Activated effector memory CD4-positive, alpha-beta T cell treated with anti-CD3 and anti-CD28 coated beads, Interleukin-2, amount 50 U/mL, for 16 hours (primary cell): Measurements from ENCODE around the gene DIPK1B.
A peak's percentile ranks its signal among the peaks of the same experiment; 100 is the strongest.
"Not testable (repeated sequence)": the region's sequence is repeated elsewhere in the genome, so short reads cannot be mapped to it uniquely, and the experiment has no call there.

Source experiments
- DNase-seq: peaks from one replicate; pipeline ENCODE4 v3.0.0-alpha.2; 2020

Gene DIPK1B

DNA sequence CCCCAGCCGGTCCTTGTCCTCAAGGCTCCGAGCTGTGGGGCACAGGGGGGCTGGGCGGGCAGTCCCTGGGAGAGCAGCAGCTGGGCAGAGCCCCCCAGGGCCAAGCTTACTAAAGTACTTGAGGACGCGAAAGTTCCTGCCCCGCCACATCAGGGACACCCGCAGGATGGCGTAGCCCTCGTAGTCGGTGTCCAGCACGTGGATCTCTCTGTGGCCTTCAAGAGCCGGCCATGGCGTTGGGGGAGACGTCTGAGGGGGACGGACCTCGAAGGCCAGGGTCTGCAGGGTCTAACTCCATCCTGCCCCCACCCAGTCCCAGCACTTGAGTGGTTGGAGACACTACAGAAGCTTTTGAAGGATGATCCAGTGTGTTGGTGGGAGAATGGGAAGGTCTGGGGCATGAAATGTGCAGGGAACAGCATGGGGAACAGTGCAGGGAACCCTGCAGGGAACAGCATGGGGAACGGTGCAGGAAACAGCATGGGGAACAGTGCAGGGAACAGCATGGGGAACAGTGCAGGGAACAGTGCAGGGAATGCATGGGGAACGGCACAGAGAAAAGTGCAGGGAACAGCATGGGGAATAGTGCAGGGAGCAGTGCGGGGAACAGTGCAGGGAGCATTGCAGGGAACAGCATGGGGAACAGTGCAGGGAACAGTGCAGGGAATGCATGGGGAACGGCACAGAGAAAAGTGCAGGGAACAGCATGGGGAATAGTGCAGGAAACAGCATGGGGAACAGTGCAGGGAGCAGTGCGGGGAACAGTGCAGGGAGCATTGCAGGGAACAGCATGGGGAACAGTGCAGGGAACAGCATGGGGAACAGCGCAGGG lies 43.1 kb downstream of the DIPK1B start:
- DNase-seq = not testable (repeated sequence)

- DNase-seq = no peak
Observed at GRCh38 chr9:136756134-136756438, 43.7 kb downstream of the DIPK1B start.

DNA sequence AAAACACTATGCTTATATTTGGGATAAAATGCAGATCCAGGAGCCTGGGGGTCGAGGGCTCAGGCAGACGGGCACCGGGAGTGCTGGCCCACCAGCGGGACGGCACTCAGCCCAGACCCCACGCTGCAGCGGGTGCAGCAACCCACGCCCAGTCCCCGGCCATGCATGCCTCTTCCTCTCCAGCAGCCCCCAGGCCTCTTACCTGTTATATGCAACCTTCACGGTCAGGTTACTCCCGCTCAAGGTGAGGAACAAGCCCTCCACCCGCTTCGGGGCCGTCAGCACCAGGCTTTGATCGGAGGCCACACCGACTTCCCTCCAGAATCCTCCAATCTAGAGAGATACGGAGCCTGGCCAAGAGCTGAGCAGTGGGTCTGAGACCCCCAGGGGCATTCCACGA lies 44.5 kb downstream of the DIPK1B start:
- DNase-seq = no peak

DNA sequence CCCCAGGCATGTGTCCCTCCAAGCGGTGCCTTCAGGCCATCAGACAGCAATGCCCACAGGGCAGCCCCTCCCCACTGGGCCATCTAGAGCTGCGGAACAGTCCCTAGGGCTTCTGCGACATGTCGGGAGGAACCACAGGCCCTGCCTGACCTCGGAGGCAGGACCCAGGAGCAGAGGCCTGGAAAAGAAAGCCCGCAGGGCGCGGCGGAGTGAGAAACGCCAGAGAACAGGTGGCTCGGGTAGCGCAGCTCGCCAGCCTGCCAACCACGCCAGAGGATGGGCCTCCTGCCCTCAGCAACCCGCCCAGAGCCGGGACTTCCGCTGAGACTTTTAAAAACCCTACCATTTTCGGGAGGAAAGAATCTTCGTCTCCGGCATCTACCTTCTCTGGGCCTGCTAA lies 45.0 kb downstream of the DIPK1B start:
- no peak for DNase-seq

DNA sequence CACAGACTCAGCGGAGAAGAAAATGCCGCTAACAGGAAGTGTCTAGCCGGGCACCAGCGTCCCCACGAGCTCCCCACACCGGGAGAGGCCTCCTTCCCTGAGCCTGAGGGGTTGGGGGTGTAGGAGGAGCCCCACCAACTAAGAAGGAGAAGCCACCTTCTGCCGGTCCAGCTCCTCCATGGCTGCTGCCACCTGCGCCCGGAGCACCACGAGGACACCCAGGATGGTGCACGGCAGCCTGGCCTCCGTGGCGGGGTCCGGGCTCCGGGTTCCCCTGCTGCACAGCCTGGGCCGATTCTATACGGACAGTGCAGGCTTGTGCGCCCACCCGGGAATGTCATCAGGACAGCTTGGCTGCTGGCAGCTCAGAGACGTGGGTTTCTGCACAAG lies 45.4 kb downstream of the DIPK1B start:
- no peak for DNase-seq

- no peak for DNase-seq
Observed at GRCh38 chr9:136759001-136759400, 46.6 kb downstream of the DIPK1B start.

DNA sequence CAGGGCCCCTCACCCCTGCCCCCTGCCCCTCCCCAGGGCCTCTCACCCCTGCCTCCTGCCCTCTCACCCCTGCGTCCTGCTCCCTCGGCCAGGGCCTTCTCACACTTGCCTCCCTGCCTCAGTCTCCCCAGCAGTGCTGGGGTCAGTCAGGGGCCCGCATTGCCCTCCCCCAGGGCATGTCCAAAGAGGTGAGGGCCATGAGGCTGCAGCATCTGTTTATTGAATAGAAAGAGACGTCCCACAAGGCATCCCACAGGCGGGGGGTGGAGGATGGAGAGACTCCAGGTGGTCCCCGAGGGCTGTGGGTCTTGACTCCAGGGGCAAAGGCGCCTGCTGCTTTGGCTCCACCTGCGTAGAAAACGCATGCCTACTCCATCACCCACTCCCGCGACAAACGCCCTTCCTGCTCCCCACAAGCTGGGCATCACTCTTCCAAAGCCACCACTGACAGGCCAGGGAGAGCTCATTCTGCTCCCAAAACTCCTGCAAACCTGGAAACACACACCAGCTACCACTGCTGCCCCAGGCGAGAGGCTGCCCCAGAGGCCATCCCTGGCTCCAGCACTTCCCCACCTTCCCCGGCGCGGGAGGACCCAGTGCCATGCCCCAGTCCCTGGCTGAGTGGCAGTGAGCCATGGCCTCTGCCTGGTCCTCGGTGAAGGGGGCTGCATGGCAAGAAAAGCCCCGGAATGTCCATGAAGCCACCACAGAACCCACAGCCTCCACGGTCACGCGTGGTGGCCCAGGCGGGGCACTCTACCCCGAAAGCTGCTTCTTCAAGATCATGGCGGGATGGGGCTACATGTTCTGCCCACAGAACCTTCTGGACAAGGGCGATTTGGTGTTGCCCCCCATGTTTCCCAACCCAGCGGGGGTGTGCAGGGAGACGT lies 47.3 kb downstream of the DIPK1B start:
- DNase-seq = no peak

DNA sequence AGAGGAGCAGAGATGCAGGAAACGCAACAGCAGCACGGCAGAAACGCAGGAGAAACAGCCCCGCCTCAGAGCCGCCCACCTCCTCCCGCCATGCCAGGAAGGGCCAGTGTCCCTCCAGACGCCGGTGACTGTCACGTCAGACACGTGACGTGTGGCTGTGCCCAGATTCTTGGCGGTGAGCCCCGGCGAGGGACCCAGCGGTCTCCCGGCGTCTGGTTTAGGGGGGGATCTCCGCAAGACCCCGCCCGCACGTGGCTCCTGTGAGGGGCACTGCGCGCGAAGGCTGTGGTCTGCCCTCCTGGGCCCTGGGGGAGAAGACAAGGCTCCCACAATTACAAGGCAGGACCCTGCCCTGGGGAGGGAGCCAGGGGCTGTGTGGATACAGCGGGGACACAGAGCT lies 48.1 kb downstream of the DIPK1B start:
- DNase-seq = no peak

DNA sequence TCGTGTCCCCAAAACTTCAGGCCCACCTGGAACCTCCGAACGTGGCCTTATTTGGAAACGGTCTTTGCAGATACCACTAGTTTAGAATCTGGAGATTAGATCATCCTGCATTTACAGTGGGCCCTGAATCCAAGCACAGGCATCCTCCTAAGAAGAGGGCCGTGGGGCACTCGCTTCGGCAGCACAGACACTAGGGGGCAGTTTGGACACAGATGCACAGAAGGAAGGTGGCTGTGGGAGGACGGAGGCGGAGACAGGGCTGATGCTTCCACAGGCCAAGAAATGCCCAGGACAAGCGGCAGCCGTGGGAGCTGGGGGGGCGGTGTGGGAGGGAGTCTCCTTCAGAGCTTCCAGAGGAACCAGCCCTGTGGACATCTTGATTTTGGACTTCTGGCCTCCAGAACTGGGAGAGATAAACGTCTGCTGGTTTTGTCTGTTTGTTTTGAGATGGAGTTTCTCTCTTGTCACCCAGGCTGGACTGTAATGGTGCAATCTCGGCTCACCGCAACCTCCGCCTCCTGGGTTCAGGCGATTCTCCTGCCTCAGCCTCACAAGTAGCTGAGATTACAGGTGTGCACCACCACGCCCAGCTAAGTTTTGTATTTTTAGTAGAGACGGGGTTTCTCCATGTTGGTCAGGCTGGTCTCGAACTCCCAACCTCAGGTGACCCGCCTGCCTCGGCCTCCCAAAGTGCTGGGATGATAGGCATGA lies 48.6 kb downstream of the DIPK1B start:
- DNase-seq = not testable (repeated sequence)

GRCh38 chr9:136761545-136761981 lies 49.2 kb downstream of the DIPK1B start:
- no peak for DNase-seq

GRCh38 chr9:136762221-136762691 lies 49.9 kb downstream of the DIPK1B start:
- no peak for DNase-seq

DNA sequence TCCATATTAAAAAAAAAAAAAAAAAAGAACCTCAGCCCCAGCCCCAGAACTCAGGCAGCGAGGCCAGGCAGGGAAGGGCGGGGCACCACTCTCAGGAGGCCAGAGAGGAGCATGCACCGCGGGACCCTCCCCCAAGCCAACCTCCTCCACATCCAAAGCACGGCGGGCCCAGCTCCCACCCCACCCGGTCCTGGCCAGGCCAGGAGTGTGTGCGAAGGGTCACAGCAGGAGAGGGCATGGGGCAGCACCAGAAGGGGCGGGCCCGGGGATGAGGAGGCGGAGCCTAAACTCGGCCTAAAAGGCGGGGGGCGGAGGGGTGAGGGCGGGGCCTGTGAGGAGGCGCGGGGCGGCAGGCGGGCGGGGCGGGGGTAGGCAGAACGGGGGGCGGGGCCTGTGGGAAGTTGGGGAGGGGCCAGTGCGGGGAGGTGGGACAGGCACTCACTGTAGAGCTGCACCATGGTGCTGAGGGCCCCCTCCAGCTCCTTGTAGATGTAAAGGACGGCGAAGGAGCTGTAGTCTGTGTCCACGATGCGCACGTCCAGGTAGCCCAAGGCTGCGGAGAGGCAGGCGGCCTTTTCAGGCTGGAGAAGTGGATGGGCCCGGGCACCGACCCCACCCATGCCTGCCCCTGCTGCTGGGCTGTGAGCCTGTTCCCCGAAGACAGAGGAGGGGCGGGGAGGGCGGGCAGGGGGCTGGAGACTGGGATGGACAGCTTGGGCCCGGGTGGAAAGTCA lies 50.7 kb downstream of the DIPK1B start:
- peak; percentile 75 for DNase-seq

DNA sequence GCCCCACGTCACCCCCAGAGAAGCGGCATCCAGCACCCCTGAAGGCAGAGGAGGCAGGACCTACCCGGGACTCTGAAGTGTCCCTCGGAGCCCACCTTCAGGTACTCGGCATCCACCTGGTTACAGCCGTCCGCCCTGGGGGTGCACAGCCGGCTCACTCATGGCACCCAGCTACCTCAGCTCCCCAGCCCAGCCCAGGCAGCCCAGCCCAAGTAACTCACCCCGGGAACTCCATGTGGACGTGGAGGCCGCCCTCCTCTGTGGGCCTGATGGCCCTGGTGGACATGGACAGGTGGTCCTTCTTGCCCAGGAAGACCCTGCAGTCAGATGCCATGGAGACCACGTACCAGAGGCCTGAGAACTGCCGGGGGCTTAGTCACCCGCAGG lies 51.3 kb downstream of the DIPK1B start:
- peak; percentile 58 for DNase-seq

- peak; percentile 59 for DNase-seq
Observed at GRCh38 chr9:136764301-136764891, 52.0 kb downstream of the DIPK1B start, which contains the start of gene LCN15. Gene LCN15 (minus strand): TSS chr9:136764518. CDS start chr9:136764488, 30 bp downstream.

- DNase-seq = peak; percentile 56
Observed at GRCh38 chr9:136765041-136765440, 52.7 kb downstream of the DIPK1B start.

- DNase-seq = peak; percentile 61
Observed at GRCh38 chr9:136765745-136766409, 53.5 kb downstream of the DIPK1B start.

DNA sequence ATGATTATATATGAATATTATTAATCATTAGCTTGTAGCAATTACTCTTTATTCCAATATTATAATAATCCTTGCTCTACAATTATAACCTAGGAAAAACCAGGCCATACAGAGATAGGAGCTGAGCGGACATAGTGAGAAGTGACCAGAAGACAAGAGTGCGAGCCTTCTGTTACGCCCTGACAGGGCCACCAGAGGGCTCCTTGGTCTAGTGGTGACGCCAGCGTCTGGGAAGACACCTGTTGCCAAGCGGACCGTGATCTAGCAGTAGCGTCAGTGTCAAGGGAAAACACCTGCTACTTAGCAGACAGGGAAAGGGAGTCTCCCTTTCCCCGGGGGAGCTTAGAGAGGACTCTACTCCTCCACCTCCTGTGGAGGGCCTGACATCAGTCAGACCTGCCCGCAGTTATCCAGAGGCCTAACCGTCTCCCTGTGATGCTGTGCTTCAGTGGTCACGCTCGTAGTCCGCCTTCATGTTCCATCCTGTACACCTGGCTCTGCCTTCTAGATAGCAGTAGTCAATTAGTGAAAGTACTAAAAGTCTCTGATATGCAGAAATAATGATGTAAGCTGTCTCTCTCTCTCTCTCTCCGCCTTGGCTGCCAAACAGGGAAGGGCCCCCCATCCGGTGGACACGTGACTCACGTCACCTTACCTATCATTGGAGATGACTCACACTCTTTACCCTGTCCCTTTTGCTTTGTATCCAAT lies 54.2 kb downstream of the DIPK1B start:
- peak; percentile 85 for DNase-seq

DNA sequence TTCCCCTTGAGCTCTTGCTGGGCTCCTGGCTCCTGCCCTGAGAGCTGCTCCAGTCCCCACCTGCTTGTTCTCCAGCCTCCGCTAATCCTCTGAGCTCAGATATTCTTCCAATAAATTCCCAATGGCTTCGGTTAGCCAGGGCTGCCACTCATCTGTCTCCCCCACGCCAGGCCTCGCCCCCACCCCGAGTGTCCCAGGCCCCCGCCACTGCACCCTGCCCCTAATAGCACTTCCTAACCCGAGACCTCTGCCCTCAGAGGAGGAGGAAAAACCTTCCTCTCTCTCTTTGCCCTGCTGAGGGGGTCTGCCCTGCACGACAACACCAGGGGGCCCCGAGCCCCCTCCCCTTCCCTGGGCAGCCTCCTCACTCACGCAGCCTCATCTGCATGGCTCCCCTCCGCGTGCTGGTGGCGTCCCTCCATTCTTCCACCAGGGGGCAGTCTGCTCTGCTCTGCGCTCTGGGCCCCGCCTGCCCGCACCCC lies 57.4 kb downstream of the DIPK1B start:
- DNase-seq = peak; percentile 81

DNA sequence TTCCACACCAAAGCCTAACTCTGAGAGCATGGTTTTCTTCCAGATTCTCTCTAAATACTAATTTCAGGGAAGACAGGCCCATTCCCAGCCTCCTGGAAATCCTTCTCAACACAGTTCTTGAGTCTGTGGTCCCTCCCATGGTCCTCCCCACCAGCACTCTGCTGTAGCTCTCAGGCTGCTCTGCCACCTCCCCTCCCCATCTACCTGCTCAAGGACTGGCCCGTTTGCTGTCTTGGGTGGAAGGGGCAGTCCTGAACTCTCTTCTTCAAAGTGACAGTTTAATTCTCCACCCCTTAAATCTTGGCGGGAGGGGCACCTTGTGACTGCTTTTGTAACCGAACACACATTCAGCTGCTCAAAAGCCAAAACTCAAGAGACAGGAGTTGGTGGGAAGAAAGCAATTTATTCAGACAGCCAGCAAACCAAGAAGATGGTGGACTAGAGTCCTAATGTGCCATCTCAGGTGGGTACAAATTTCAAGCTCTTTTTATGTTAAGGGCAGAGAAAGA lies 59.6 kb downstream of the DIPK1B start:
- DNase-seq = peak; percentile 50

- no peak for DNase-seq
Observed at GRCh38 chr9:136773386-136774044, 61.1 kb downstream of the DIPK1B start.
